Colonic mucosa (tissue), 4 donors: ENCODE measurements around the gene MBOAT1. TPM values are rescaled to one million over a fixed set of nuclear protein-coding genes. Genes with fewer than 3 reads are reported as not detected.

Experiments used
- DNase-seq: peaks from one replicate; pipeline ENCODE4 v3.0.0-alpha.2; 2020
- H3K27ac ChIP-seq: fragments of 200-600 bp; one replicate; pipeline ENCODE4 v1.8.0; 2021
- H3K27me3 ChIP-seq: fragments of 200-600 bp; one replicate; pipeline ENCODE4 v1.8.0; 2021
- H3K36me3 ChIP-seq: fragments of 200-600 bp; one replicate; pipeline ENCODE4 v1.8.0; 2021
- H3K4me1 ChIP-seq: fragments of 200-600 bp; one replicate; pipeline ENCODE4 v1.8.0; 2021; ENCODE audit warnings: mild to moderate bottlenecking
- H3K4me3 ChIP-seq: fragments of 200-600 bp; one replicate; pipeline ENCODE4 v1.8.0; 2021
- H3K9ac ChIP-seq, 2 donors: one replicate each; pipeline ENCODE4 v1.7.0; 2013; ENCODE audit warnings: control low read depth in 2 of 2, low read depth in 2 of 2, low read length in 2 of 2
- H3K9me3 ChIP-seq: fragments of 200-600 bp; one replicate; pipeline ENCODE4 v1.8.0; 2021
- intact Hi-C: fragments of 100-400 bp; cut with DNase I; formaldehyde crosslinking; loops from one replicate; pipeline ENCODE4 v1.14.1; 2022
- total RNA-seq, 2 donors: library from RNA; stranded (reverse); fragmentation: NEBNext Ultra II Directional in 1 of 2; extraction: Animal tissue kit (Norgen Biotek cat#: 25700) in 1 of 2; gene quantifications; one replicate each; pipeline ENCODE4 v1.2.1, GENCODE V29; 2021
- TF ChIP-seq, protein P1 (sequence below): fragments of 200-600 bp; IDR thresholded peaks from one replicate; pipeline ENCODE4 v1.8.0; 2022; ENCODE audit warnings: antibody characterized with exemption, mild to moderate bottlenecking
- donor health status: healthy.
- donor health status: DM: no; HTN: no; CAD: no.
- donor health status: DM: no; HTN: no; CAD: no.

Gene MBOAT1
- total RNA-seq, 2 donors from 2014 or later, result 45.7 to 54.1 TPM

DNA sequence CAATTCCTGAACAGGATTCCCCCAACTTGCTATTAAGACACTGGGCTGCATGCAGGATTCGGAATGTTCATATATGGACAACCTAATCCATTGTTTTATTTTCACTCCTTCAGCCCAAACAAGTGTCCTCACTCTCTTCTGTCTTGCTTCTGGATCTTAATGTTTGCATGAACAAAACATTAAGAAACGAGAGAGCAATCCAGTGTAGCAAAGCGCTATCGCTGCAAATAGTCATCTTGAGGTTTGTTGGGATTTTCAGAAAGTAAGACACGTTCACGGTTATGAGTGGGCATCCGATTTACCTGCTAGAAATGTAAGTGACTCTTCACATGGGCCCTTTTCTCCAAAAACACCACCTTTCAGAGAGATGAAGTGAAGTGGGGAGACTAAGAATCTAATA, 156.4 kb downstream of the MBOAT1 start:
- Histone ChIP-seq H3K4me3 (no peak overlapping the region), H3K27me3 (no peaks in the 10 kb centered on the region), H3K9me3 (no peaks in the 10 kb centered on the region), H3K27ac (no peak overlapping the region), H3K36me3 (no peaks in the 10 kb centered on the region), H3K4me1 (no peaks in the 10 kb centered on the region), H3K9ac (no peak overlapping the region)
- TF ChIP-seq, protein P1, sequence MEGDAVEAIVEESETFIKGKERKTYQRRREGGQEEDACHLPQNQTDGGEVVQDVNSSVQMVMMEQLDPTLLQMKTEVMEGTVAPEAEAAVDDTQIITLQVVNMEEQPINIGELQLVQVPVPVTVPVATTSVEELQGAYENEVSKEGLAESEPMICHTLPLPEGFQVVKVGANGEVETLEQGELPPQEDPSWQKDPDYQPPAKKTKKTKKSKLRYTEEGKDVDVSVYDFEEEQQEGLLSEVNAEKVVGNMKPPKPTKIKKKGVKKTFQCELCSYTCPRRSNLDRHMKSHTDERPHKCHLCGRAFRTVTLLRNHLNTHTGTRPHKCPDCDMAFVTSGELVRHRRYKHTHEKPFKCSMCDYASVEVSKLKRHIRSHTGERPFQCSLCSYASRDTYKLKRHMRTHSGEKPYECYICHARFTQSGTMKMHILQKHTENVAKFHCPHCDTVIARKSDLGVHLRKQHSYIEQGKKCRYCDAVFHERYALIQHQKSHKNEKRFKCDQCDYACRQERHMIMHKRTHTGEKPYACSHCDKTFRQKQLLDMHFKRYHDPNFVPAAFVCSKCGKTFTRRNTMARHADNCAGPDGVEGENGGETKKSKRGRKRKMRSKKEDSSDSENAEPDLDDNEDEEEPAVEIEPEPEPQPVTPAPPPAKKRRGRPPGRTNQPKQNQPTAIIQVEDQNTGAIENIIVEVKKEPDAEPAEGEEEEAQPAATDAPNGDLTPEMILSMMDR, result no peak
- DNase-seq, result no peak
- intact Hi-C loops, result loop anchor here (10.0 kb wide), 3 partner anchors 1061 to 1461 kb away; no protein-coding TSS in a partner anchor

Other genes starting within 250 kb of the MBOAT1 start
- 10 to 100 TPM in 1 of 2 donors, 1 to 10 TPM in 1; 10.0 to 11.2 TPM for gene E2F3, start 189.4 kb upstream of the MBOAT1 start, total RNA-seq